Measurements from ENCODE around the gene NTSR2. TPM values are rescaled to one million over a fixed set of nuclear protein-coding genes. Genes with fewer than 3 reads are reported as not detected.

NTSR2 gene
- total RNA-seq, 1 experiment from 2014 or later = not detected

- POLR2A ChIA-PET (ENCODE audit: unreplicated experiment) = no interaction called here
These were observed 33.3 kb downstream of the NTSR2 start for GRCh38 chr2:11636593-11637295.

GRCh38 chr2:11635141-11635540 is 34.9 kb downstream of the NTSR2 start:
- Histone ChIP-seq H3F3A (ENCODE audit: low read length, unreplicated experiment) (no peaks in the 10 kb centered on the region), H2AFZ (ENCODE audit: low read length) (no peak overlapping the region), H3K36me3 (ENCODE audit: low read depth, low read length) (no peaks in the 10 kb centered on the region), H3K79me2 (ENCODE audit: low read length) (no peaks in the 10 kb centered on the region), H3K27me3 (ENCODE audit: low read length) (peaks cover 14% of the 10 kb centered on the region), H3K4me3 (ENCODE audit: low read length) (no peak overlapping the region), H4K20me1 (ENCODE audit: low read length) (no peaks in the 10 kb centered on the region), H3K9me2 (replicated peaks; ENCODE audit: low read length) (no peaks in the 10 kb centered on the region), H3K4me1 (ENCODE audit: insufficient read depth, low read length) (no peaks in the 10 kb centered on the region), H3K9me3 (ENCODE audit: low read length) (no peaks in the 10 kb centered on the region), H3K4me2 (ENCODE audit: low read length) (no peak overlapping the region), H3K9ac (ENCODE audit: low read length) (no peak overlapping the region), H3K27ac (ENCODE audit: low read length) (no peak overlapping the region)
- ChIA-PET POLR2A (ENCODE audit: unreplicated experiment) (no interaction called here), CTCF (no interaction called here)
- intact Hi-C loops (cut with micrococcal nuclease) = no loop called here
- TF ChIP-seq EZH2 (IDR thresholded peaks at IDR 0.05; ENCODE audit: low read length, unreplicated experiment) = no peak
- TF ChIP-seq EZH2phosphoT487 (IDR thresholded peaks at IDR 0.05; ENCODE audit: borderline replicate concordance, low read length) = no peak
- no peak for TF ChIP-seq CTCF (conservative IDR thresholded peaks at IDR 0.05; ENCODE audit: low read depth, low read length)
- no peak for DNase-seq
- no TSS peak for BruUV-seq (replicated peaks)
- ATAC-seq = no peak

More at GRCh38 chr2:11636593-11637295, 33.3 kb downstream of the NTSR2 start:
- Histone ChIP-seq H3K27ac (ENCODE audit: low read length) (no peak overlapping the region), H3F3A (ENCODE audit: low read length, unreplicated experiment) (no peaks in the 10 kb centered on the region), H4K20me1 (ENCODE audit: low read length) (no peaks in the 10 kb centered on the region), H3K4me2 (ENCODE audit: low read length) (no peak overlapping the region), H3K9me2 (replicated peaks; ENCODE audit: low read length) (no peaks in the 10 kb centered on the region), H3K79me2 (ENCODE audit: low read length) (no peaks in the 10 kb centered on the region), H3K9me3 (ENCODE audit: low read length) (no peaks in the 10 kb centered on the region), H2AFZ (ENCODE audit: low read length) (no peak overlapping the region), H3K4me3 (ENCODE audit: low read length) (no peak overlapping the region), H3K9ac (ENCODE audit: low read length) (no peak overlapping the region), H3K4me1 (ENCODE audit: insufficient read depth, low read length) (no peaks in the 10 kb centered on the region), H3K36me3 (ENCODE audit: low read depth, low read length) (no peaks in the 10 kb centered on the region), H3K27me3 (ENCODE audit: low read length) (peaks cover 14% of the 10 kb centered on the region)
- CTCF ChIA-PET = no interaction called here
- ATAC-seq (no peak), DNase-seq (no peak)
- TF ChIP-seq CTCF (conservative IDR thresholded peaks at IDR 0.05; ENCODE audit: low read depth, low read length) (no peak), EZH2 (IDR thresholded peaks at IDR 0.05; ENCODE audit: low read length, unreplicated experiment) (no peak), EZH2phosphoT487 (IDR thresholded peaks at IDR 0.05; ENCODE audit: borderline replicate concordance, low read length) (no peak)
- intact Hi-C loops (cut with micrococcal nuclease) = no loop called here
- BruUV-seq (replicated peaks) = no TSS peak

GRCh38 chr2:11634584-11634983 is 35.4 kb downstream of the NTSR2 start:
- H2AFZ ChIP-seq (ENCODE audit: low read length) = no peak overlapping the region
- peaks cover 13% of the 10 kb centered on the region for H3K27me3 ChIP-seq (ENCODE audit: low read length)
- H3F3A ChIP-seq (ENCODE audit: low read length, unreplicated experiment) = no peaks in the 10 kb centered on the region
- H3K4me2 ChIP-seq (ENCODE audit: low read length) = no peak overlapping the region
- no peak overlapping the region for H3K9ac ChIP-seq (ENCODE audit: low read length)
- ATAC-seq = no peak
- no peaks in the 10 kb centered on the region for H3K9me2 ChIP-seq (replicated peaks; ENCODE audit: low read length)
- no TSS peak for BruUV-seq (replicated peaks)
- POLR2A ChIA-PET (ENCODE audit: unreplicated experiment) = no interaction called here
- intact Hi-C loops (cut with micrococcal nuclease) = no loop called here
- no peaks in the 10 kb centered on the region for H3K79me2 ChIP-seq (ENCODE audit: low read length)
- no peak for TF ChIP-seq EZH2phosphoT487 (IDR thresholded peaks at IDR 0.05; ENCODE audit: borderline replicate concordance, low read length)
- TF ChIP-seq CTCF (conservative IDR thresholded peaks at IDR 0.05; ENCODE audit: low read depth, low read length) = no peak
- no peak for TF ChIP-seq EZH2 (IDR thresholded peaks at IDR 0.05; ENCODE audit: low read length, unreplicated experiment)
- no peak overlapping the region for H3K4me3 ChIP-seq (ENCODE audit: low read length)
- no peak overlapping the region for H3K27ac ChIP-seq (ENCODE audit: low read length)
- DNase-seq = no peak
- H3K4me1 ChIP-seq (ENCODE audit: insufficient read depth, low read length) = no peaks in the 10 kb centered on the region
- no peaks in the 10 kb centered on the region for H3K9me3 ChIP-seq (ENCODE audit: low read length)
- CTCF ChIA-PET = interaction anchor here (0.6 kb wide), 1 partner anchor 110 kb away, joined by 3 read pairs; no protein-coding TSS in a partner anchor
- no peaks in the 10 kb centered on the region for H3K36me3 ChIP-seq (ENCODE audit: low read depth, low read length)
- H4K20me1 ChIP-seq (ENCODE audit: low read length) = no peaks in the 10 kb centered on the region

All from PC-3 (cell line).